Breast epithelium (tissue), 3 donors: Measurements from ENCODE around the gene VPS37D.

Experiments used
- CTCF ChIP-seq, 3 donors: fragments of 450-650 bp; IDR thresholded peaks; one replicate each; pipeline ENCODE4 v1.5.1; 2016 to 2017; ENCODE audit warnings: antibody characterized with exemption in 3 of 3, mild to moderate bottlenecking in 3 of 3, moderate library complexity in 3 of 3
- POLR2A ChIP-seq: fragments of 450-650 bp; IDR thresholded peaks from one replicate; pipeline ENCODE4 v1.6.1; 2016; ENCODE audit warnings: antibody characterized with exemption, mild to moderate bottlenecking, moderate library complexity
- POLR2AphosphoS5 ChIP-seq, 3 donors: sonication (generic); formaldehyde crosslinking; IDR thresholded peaks; one replicate each; pipeline ENCODE4 v1.6.1; 2017; ENCODE audit warnings: antibody characterized with exemption in 3 of 3

GRCh38 chr7:73646785-73647724 lies 20.6 kb upstream of the VPS37D start:
- TF ChIP-seq POLR2AphosphoS5 (IDR thresholded peaks at IDR 0.05) = no peak
- no peak for TF ChIP-seq CTCF (IDR thresholded peaks at IDR 0.05)
- no peak for TF ChIP-seq POLR2A
